ENCODE data around the gene CEP72. TPM values are rescaled to one million over a fixed set of nuclear protein-coding genes. Genes with fewer than 3 reads are reported as not detected.

Gene CEP72
- total RNA-seq, 1 experiment from 2014 or later, result 24.8 TPM

GRCh38 chr5:583645-584044 is 28.5 kb upstream of the CEP72 start:
- Mint-ChIP-seq H3K4me1 (peaks cover 19 to 24% of the 10 kb centered on the region in 2 experiments), H3K9me3 (peaks cover 8 to 10% of the 10 kb centered on the region in 2 experiments), H3K27me3 (ENCODE audit: low read depth) (peaks cover 81% of the 10 kb centered on the region), H3K36me3 (ENCODE audit: insufficient read depth in 1 of 3, low read depth in 3 of 3) (no peaks in the 10 kb centered on the region), H3K4me3 (no peak overlapping the region), H3K27ac (no peak overlapping the region)
- no peak overlapping the region for H2BK120ac ChIP-seq (ENCODE audit: low read depth, low read length, poor library complexity, severe bottlenecking)
- H3K4ac ChIP-seq (ENCODE audit: low read depth, low read length), result no peak overlapping the region
- no peaks in the 10 kb centered on the region for H3K4me1 ChIP-seq (ENCODE audit: insufficient read depth, low read length)
- no peaks in the 10 kb centered on the region for H4K20me1 ChIP-seq (ENCODE audit: control insufficient read depth, insufficient read depth, insufficient read length)
- H3K79me2 ChIP-seq (ENCODE audit: insufficient read depth, low read length), result no peaks in the 10 kb centered on the region
- DNase-seq, result no peak
- H2BK15ac ChIP-seq (ENCODE audit: low read depth, low read length), result no peak overlapping the region
- no peaks in the 10 kb centered on the region; the same call in 1 of the 2 replicates for H3K27me3 ChIP-seq (ENCODE audit: insufficient read depth, low read length)
- no peaks in the 10 kb centered on the region for H3K79me1 ChIP-seq (ENCODE audit: insufficient read depth, low read depth, low read length, poor library complexity, severe bottlenecking)
- no peak overlapping the region for H4K5ac ChIP-seq (ENCODE audit: insufficient read length, low read depth, low read length)
- H3T11ph ChIP-seq (ENCODE audit: low read length), result no peak overlapping the region
- 100% methylated on average over 1 of the region's 2 CpGs for WGBS (ENCODE audit: extremely low coverage, insufficient read length, low lambda C conversion rate)
- H2BK12ac ChIP-seq (ENCODE audit: insufficient read length, low read depth, low read length), result no peak overlapping the region
- H3K27ac ChIP-seq (ENCODE audit: insufficient read length, low read depth, low read length), result no peak overlapping the region
- H3K4me2 ChIP-seq (ENCODE audit: insufficient read depth, insufficient read length, low read length), result no peak overlapping the region
- H3K9ac ChIP-seq (ENCODE audit: extremely low read depth, insufficient read length, low read length), result no peak overlapping the region
- H2BK5ac ChIP-seq (ENCODE audit: insufficient read length, low read length), result no peak overlapping the region
- no peaks in the 10 kb centered on the region for H3K23me2 ChIP-seq (ENCODE audit: insufficient read length, low read depth, low read length, poor library complexity, severe bottlenecking)
- H2AK5ac ChIP-seq (ENCODE audit: insufficient read length, low read length), result no peak overlapping the region
- no peak overlapping the region for H4K8ac ChIP-seq (replicated peaks; ENCODE audit: insufficient read length, low read depth, low read length)
- no peak for TF ChIP-seq CTCF (conservative IDR thresholded peaks at IDR 0.05)
- no peak overlapping the region for H2AFZ ChIP-seq (ENCODE audit: low read length)
- no peaks in the 10 kb centered on the region for H3K9me3 ChIP-seq (ENCODE audit: control insufficient read depth, low read depth, low read length)
- no peak overlapping the region for H3K14ac ChIP-seq (ENCODE audit: insufficient read depth, low read length)
- no peak overlapping the region for H3K23ac ChIP-seq (ENCODE audit: insufficient read length, low read depth, low read length)
- H3K18ac ChIP-seq (ENCODE audit: insufficient read length, low read depth, low read length), result no peak overlapping the region
- H3K56ac ChIP-seq (ENCODE audit: insufficient read length, low read depth, low read length), result no peak overlapping the region
- no peak overlapping the region for H4K91ac ChIP-seq (ENCODE audit: insufficient read length, low read depth, low read length)
- H2BK20ac ChIP-seq (ENCODE audit: low read depth, low read length, poor library complexity, severe bottlenecking), result no peak overlapping the region

Measured in H9 (cell line).